OCI-LY7 (cell line): ENCODE measurements around the gene WDFY4. TPM values are rescaled to one million over a fixed set of nuclear protein-coding genes. Genes with fewer than 3 reads are reported as not detected.

Experiments
- BruUV-seq: library from RNA; stranded (reverse); fragments of 400-500 nt; replicated peaks from 2 replicates; lab custom pipeline; 2021; lab: Mats Ljungman, UMichigan
- CTCF ChIA-PET: fragments of 300-600 bp; sonication (Branson Sonifier 250); formaldehyde crosslinking; loops from one replicate; lab custom pipeline; 2022; ENCODE audit warnings: antibody characterized with exemption; ENCODE audit not compliant: unreplicated experiment; lab: Charles Lee
- POLR2A ChIA-PET: fragments of 300-600 bp; sonication (Branson Sonifier 250); formaldehyde crosslinking; loops from one replicate; lab custom pipeline; 2022; ENCODE audit warnings: antibody characterized with exemption; lab: Charles Lee
- DNase-seq: peaks from one replicate; pipeline ENCODE4 v3.0.0-alpha.2; 2015; ENCODE audit warnings: low spot score
- H2AFZ ChIP-seq: fragments of 200-600 bp; sonication (generic), shearing (Covaris generic); 2 replicates; pipeline ENCODE4 v1.6.1; 2014; ENCODE audit warnings: mild to moderate bottlenecking, antibody characterized with exemption, low read length, moderate library complexity
- H3K27ac ChIP-seq: fragments of 200-600 bp; sonication (generic); 2 replicates; pipeline ENCODE4 v1.5.1; 2014; ENCODE audit warnings: mixed run types, low read depth, mild to moderate bottlenecking, moderate library complexity, low read length, inconsistent platforms; ENCODE audit not compliant: poor library complexity, severe bottlenecking
- H3K36me3 ChIP-seq: fragments of 200-600 bp; sonication (generic); 2 replicates; pipeline ENCODE4 v1.6.1; 2014; ENCODE audit warnings: mild to moderate bottlenecking, antibody characterized with exemption, low read length, moderate library complexity, mixed read lengths; ENCODE audit not compliant: insufficient read depth
- H3K4me1 ChIP-seq: fragments of 200-600 bp; sonication (generic); 2 replicates; pipeline ENCODE4 v1.5.1; 2014; ENCODE audit warnings: mild to moderate bottlenecking, low read length; ENCODE audit not compliant: insufficient read depth, poor library complexity, severe bottlenecking
- H3K4me2 ChIP-seq: fragments of 200-600 bp; sonication (generic); 2 replicates; pipeline ENCODE4 v1.6.1; 2014; ENCODE audit warnings: mild to moderate bottlenecking, low read length
- H3K4me3 ChIP-seq: fragments of 200-600 bp; sonication (generic); 2 replicates; pipeline ENCODE4 v1.5.1; 2014; ENCODE audit warnings: mild to moderate bottlenecking, low read depth, low read length; ENCODE audit not compliant: poor library complexity, severe bottlenecking
- H3K79me2 ChIP-seq: fragments of 200-600 bp; sonication (generic); 2 replicates; pipeline ENCODE4 v1.6.1; 2016; ENCODE audit warnings: low read depth, mild to moderate bottlenecking, low read length, moderate library complexity, mixed read lengths; ENCODE audit not compliant: insufficient read depth
- H3K9me2 ChIP-seq: fragments of 200-600 bp; sonication (generic); 2 replicates; pipeline ENCODE4 v1.6.1; 2016; ENCODE audit warnings: mild to moderate bottlenecking, low read length, mixed read lengths; ENCODE audit not compliant: insufficient read depth
- H3K9me3 ChIP-seq: fragments of 200-600 bp; sonication (generic); 2 replicates; pipeline ENCODE4 v1.6.1; 2014; ENCODE audit warnings: mild to moderate bottlenecking, mixed run types, low read length, mixed read lengths
- H4K20me1 ChIP-seq: fragments of 200-600 bp; sonication (generic); 2 replicates; pipeline ENCODE4 v1.6.1; 2014; ENCODE audit warnings: mild to moderate bottlenecking, antibody characterized with exemption, low read length, moderate library complexity, mixed read lengths; ENCODE audit not compliant: insufficient read depth
- CTCF ChIP-seq: fragments of 200-600 bp; sonication (generic); conservative IDR thresholded peaks from 2 replicates; pipeline ENCODE4 v1.5.1; 2014; ENCODE audit warnings: mild to moderate bottlenecking, antibody characterized with exemption, low read length, moderate library complexity, mixed read lengths
- EZH2phosphoT487 ChIP-seq: fragments of 200-600 bp; sonication (generic); IDR thresholded peaks from 2 replicates; pipeline ENCODE4 v1.6.1; 2018; ENCODE audit warnings: low read depth, borderline replicate concordance, mild to moderate bottlenecking, mixed run types, antibody characterized with exemption, low read length, moderate library complexity, mixed read lengths
- intact Hi-C: fragments of 100-400 bp; cut with micrococcal nuclease; formaldehyde crosslinking; loops from one replicate; pipeline ENCODE4 v1.10.0; 2022; ENCODE audit not compliant: unreplicated experiment
- total RNA-seq, 2 experiments: library from RNA; depleted of rRNA in 1 of 2; stranded (reverse); fragments of >200 nt in 1 of 2; shearing (Covaris generic) in 1 of 2; gene quantifications; 2 replicates each; pipeline ENCODE4 v1.2.3, GENCODE V29; 2014 to 2022

The WDFY4 gene
- total RNA-seq, 2 experiments from 2014 or later = 51.5 to 85.6 TPM

- Histone ChIP-seq H3K9me3 (no peaks in the 10 kb centered on the region), H4K20me1 (no peaks in the 10 kb centered on the region), H3K9me2 (no peaks in the 10 kb centered on the region), H3K79me2 (no peaks in the 10 kb centered on the region), H3K27ac (no peak overlapping the region), H3K4me3 (no peak overlapping the region), H3K36me3 (peaks cover 4% of the 10 kb centered on the region; the same call in 1 of the 2 replicates), H3K4me2 (no peak overlapping the region), H3K4me1 (no peaks in the 10 kb centered on the region), H2AFZ (no peak overlapping the region)
- intact Hi-C loops = no loop called here
- no peak for DNase-seq
- no TSS peak for BruUV-seq
- ChIA-PET POLR2A (no interaction called here), CTCF (no interaction called here)
- TF ChIP-seq CTCF = no peak
- TF ChIP-seq EZH2phosphoT487 = no peak
These were observed 241.6 kb downstream of the WDFY4 start for GRCh38 chr10:48926255-48926654.

- no peaks in the 10 kb centered on the region for H3K9me3 ChIP-seq
- no TSS peak for BruUV-seq
- no peak overlapping the region for H2AFZ ChIP-seq
- H3K9me2 ChIP-seq = no peaks in the 10 kb centered on the region
- no peak overlapping the region for H3K27ac ChIP-seq
- no peak overlapping the region for H3K4me3 ChIP-seq
- ChIA-PET POLR2A (no interaction called here), CTCF (no interaction called here)
- H3K4me1 ChIP-seq = no peaks in the 10 kb centered on the region
- H3K4me2 ChIP-seq = no peak overlapping the region
- no peaks in the 10 kb centered on the region for H3K79me2 ChIP-seq
- no peaks in the 10 kb centered on the region for H4K20me1 ChIP-seq
- intact Hi-C loops = no loop called here
- no peak for TF ChIP-seq EZH2phosphoT487
- no peak for TF ChIP-seq CTCF
- DNase-seq = no peak
- peaks cover 4% of the 10 kb centered on the region; the same call in 1 of the 2 replicates for H3K36me3 ChIP-seq
These were observed 242.3 kb downstream of the WDFY4 start for GRCh38 chr10:48926764-48927540.

- no peaks in the 10 kb centered on the region for H3K9me2 ChIP-seq
- peaks cover 4% of the 10 kb centered on the region; the same call in 1 of the 2 replicates for H3K36me3 ChIP-seq
- no peak overlapping the region for H3K27ac ChIP-seq
- no peak overlapping the region for H3K4me3 ChIP-seq
- TF ChIP-seq CTCF (no peak), EZH2phosphoT487 (no peak)
- intact Hi-C loops = no loop called here
- ChIA-PET POLR2A (no interaction called here), CTCF (no interaction called here)
- no peak for DNase-seq
- no peaks in the 10 kb centered on the region for H4K20me1 ChIP-seq
- H3K4me1 ChIP-seq = no peaks in the 10 kb centered on the region
- no peak overlapping the region for H3K4me2 ChIP-seq
- no TSS peak for BruUV-seq
- H3K9me3 ChIP-seq = no peaks in the 10 kb centered on the region
- no peak overlapping the region for H2AFZ ChIP-seq
- no peaks in the 10 kb centered on the region for H3K79me2 ChIP-seq
These were observed 244.8 kb downstream of the WDFY4 start for GRCh38 chr10:48929413-48929990.
